H9 (cell line): ENCODE measurements around the gene RNF224. TPM values are rescaled to one million over a fixed set of nuclear protein-coding genes. Genes with fewer than 3 reads are reported as not detected.

Experiments used
- DNase-seq: peaks from one replicate; pipeline ENCODE4 v3.0.0-alpha.2; 2017
- H2AFZ ChIP-seq: one replicate; pipeline ENCODE4 v1.6.1; 2013; ENCODE audit warnings: mild to moderate bottlenecking, low read length, control low read depth, moderate library complexity
- H2AK5ac ChIP-seq: 2 replicates; pipeline ENCODE4 v1.6.1; 2013; ENCODE audit warnings: low read length, control low read depth, mixed read lengths; ENCODE audit not compliant: insufficient read length
- H2BK120ac ChIP-seq: one replicate; pipeline ENCODE4 v1.6.1; 2013; ENCODE audit warnings: low read depth, mild to moderate bottlenecking, low read length, control low read depth, inconsistent platforms; ENCODE audit not compliant: poor library complexity, severe bottlenecking
- H2BK12ac ChIP-seq: 2 replicates; pipeline ENCODE4 v1.6.1; 2013; ENCODE audit warnings: low read length, control low read depth, mixed read lengths, low read depth; ENCODE audit not compliant: insufficient read length
- H2BK15ac ChIP-seq: 2 replicates; pipeline ENCODE4 v1.6.1; 2013; ENCODE audit warnings: low read depth, low read length, control low read depth
- H2BK20ac ChIP-seq: one replicate; pipeline ENCODE4 v1.6.1; 2013; ENCODE audit warnings: low read depth, mild to moderate bottlenecking, low read length, control low read depth, inconsistent platforms; ENCODE audit not compliant: poor library complexity, severe bottlenecking
- H2BK5ac ChIP-seq: 2 replicates; pipeline ENCODE4 v1.6.1; 2013; ENCODE audit warnings: low read length, control low read depth, mixed read lengths; ENCODE audit not compliant: insufficient read length
- H3K14ac ChIP-seq: 2 replicates; pipeline ENCODE4 v1.6.1; 2013; ENCODE audit warnings: low read length, control low read depth; ENCODE audit not compliant: insufficient read depth
- H3K18ac ChIP-seq: 2 replicates; pipeline ENCODE4 v1.6.1; 2013; ENCODE audit warnings: low read depth, mild to moderate bottlenecking, mixed read lengths, low read length, control low read depth; ENCODE audit not compliant: insufficient read length
- H3K23ac ChIP-seq: 2 replicates; pipeline ENCODE4 v1.6.1; 2013; ENCODE audit warnings: low read length, control low read depth, mixed read lengths, low read depth; ENCODE audit not compliant: insufficient read length
- H3K23me2 ChIP-seq: 2 replicates; pipeline ENCODE4 v1.6.1; 2013; ENCODE audit warnings: low read depth, mild to moderate bottlenecking, mixed read lengths, low read length, control low read depth; ENCODE audit not compliant: insufficient read length, poor library complexity, severe bottlenecking
- H3K27ac ChIP-seq: 2 replicates; pipeline ENCODE4 v1.5.1; 2013; ENCODE audit warnings: low read length, control low read depth, mixed read lengths, low read depth; ENCODE audit not compliant: insufficient read length
- H3K27me3 ChIP-seq: 2 replicates; pipeline ENCODE4 v1.6.1; 2013; ENCODE audit warnings: low read length, control low read depth, inconsistent platforms; ENCODE audit not compliant: insufficient read depth
- H3K4ac ChIP-seq: 2 replicates; pipeline ENCODE4 v1.6.1; 2013; ENCODE audit warnings: low read depth, mild to moderate bottlenecking, control low read depth, inconsistent platforms, low read length, moderate library complexity
- H3K4me1 ChIP-seq: 2 replicates; pipeline ENCODE4 v1.6.1; 2013; ENCODE audit warnings: low read length, control low read depth, inconsistent platforms; ENCODE audit not compliant: insufficient read depth
- H3K4me2 ChIP-seq: 2 replicates; pipeline ENCODE4 v1.6.1; 2013; ENCODE audit warnings: low read length, control low read depth, mixed read lengths; ENCODE audit not compliant: insufficient read length, insufficient read depth
- H3K56ac ChIP-seq: 2 replicates; pipeline ENCODE4 v1.6.1; 2013; ENCODE audit warnings: low read depth, mild to moderate bottlenecking, mixed read lengths, low read length, control low read depth; ENCODE audit not compliant: insufficient read length
- H3K79me1 ChIP-seq: 2 replicates; pipeline ENCODE4 v1.6.1; 2013; ENCODE audit warnings: low read depth, mild to moderate bottlenecking, moderate library complexity, low read length, control low read depth, inconsistent platforms; ENCODE audit not compliant: insufficient read depth, poor library complexity, severe bottlenecking
- H3K79me2 ChIP-seq: 2 replicates; pipeline ENCODE4 v1.6.1; 2013; ENCODE audit warnings: low read length, control low read depth, inconsistent platforms; ENCODE audit not compliant: insufficient read depth
- H3K9ac ChIP-seq: 2 replicates; pipeline ENCODE4 v1.6.1; 2013; ENCODE audit warnings: low read length, control low read depth, mixed read lengths; ENCODE audit not compliant: insufficient read length; ENCODE audit errors: extremely low read depth
- H3K9me3 ChIP-seq: one replicate; pipeline ENCODE4 v1.6.1; 2013; ENCODE audit warnings: low read depth, low read length, inconsistent platforms; ENCODE audit not compliant: control insufficient read depth
- H3T11ph ChIP-seq: one replicate; pipeline ENCODE4 v1.6.1; 2013; ENCODE audit warnings: mild to moderate bottlenecking, low read length, control low read depth, inconsistent platforms
- H4K20me1 ChIP-seq: one replicate; pipeline ENCODE4 v1.6.1; 2013; ENCODE audit not compliant: control insufficient read depth, insufficient read length, insufficient read depth
- H4K5ac ChIP-seq: 2 replicates; pipeline ENCODE4 v1.6.1; 2013; ENCODE audit warnings: low read depth, mild to moderate bottlenecking, mixed read lengths, low read length, control low read depth; ENCODE audit not compliant: insufficient read length
- H4K8ac ChIP-seq: replicated peaks from 2 replicates; pipeline ENCODE4 v1.6.1; 2013; ENCODE audit warnings: low read length, control low read depth, mixed read lengths, low read depth; ENCODE audit not compliant: insufficient read length
- H4K91ac ChIP-seq: 2 replicates; pipeline ENCODE4 v1.6.1; 2013; ENCODE audit warnings: low read depth, mild to moderate bottlenecking, moderate library complexity, mixed read lengths, low read length, control low read depth; ENCODE audit not compliant: insufficient read length
- H3K27ac Mint-ChIP-seq, 3 experiments: 2 replicates in 2 of 3; 3 replicates in 1 of 3; pipeline ENCODE4 v1.8.0; 2020 to 2021; ENCODE audit warnings: mixed read lengths in 3 of 3, mild to moderate bottlenecking in 1 of 3, moderate library complexity in 1 of 3
- H3K27me3 Mint-ChIP-seq: 2 replicates; pipeline ENCODE4 v1.8.0; 2021; ENCODE audit warnings: low read depth, mild to moderate bottlenecking, moderate library complexity, mixed read lengths
- H3K36me3 Mint-ChIP-seq, 3 experiments: 2 replicates in 2 of 3; 3 replicates in 1 of 3; pipeline ENCODE4 v1.8.0; 2020 to 2021; ENCODE audit warnings: low read depth in 3 of 3, mixed read lengths in 3 of 3; ENCODE audit not compliant: insufficient read depth in 1 of 3
- H3K4me1 Mint-ChIP-seq, 2 experiments: 2 replicates each; pipeline ENCODE4 v1.8.0; 2020; ENCODE audit warnings: mixed read lengths in 2 of 2
- H3K4me3 Mint-ChIP-seq, 2 experiments: 2 replicates in 1 of 2; 3 replicates in 1 of 2; pipeline ENCODE4 v1.8.0; 2020 to 2021; ENCODE audit warnings: mild to moderate bottlenecking in 2 of 2, mixed read lengths in 2 of 2, moderate library complexity in 1 of 2
- H3K9me3 Mint-ChIP-seq, 2 experiments: 2 replicates in 1 of 2; 3 replicates in 1 of 2; pipeline ENCODE4 v1.8.0; 2020; ENCODE audit warnings: mild to moderate bottlenecking in 2 of 2, mixed read lengths in 2 of 2, moderate library complexity in 1 of 2
- CTCF ChIP-seq: fragments of 200-600 bp; sonication (generic); conservative IDR thresholded peaks from 3 replicates; pipeline ENCODE4 v1.8.0; 2021; ENCODE audit warnings: antibody characterized with exemption, mild to moderate bottlenecking
- WGBS: extraction: QIAGEN DNeasy Blood & Tissue Kit; methylation state at CpG from one replicate; pipeline ENCODE4 v1.1.7; 2013; ENCODE audit warnings: missing lambda C conversion rate, low lambda C conversion rate, mixed read lengths; ENCODE audit not compliant: insufficient read length; ENCODE audit errors: extremely low coverage; 5-methylcytosine and 5-hydroxymethylcytosine counted together
- total RNA-seq: library from RNA; stranded (reverse); gene quantifications from 2 replicates; pipeline ENCODE4 v1.2.1, GENCODE V29; 2021

Gene RNF224
- total RNA-seq, 1 experiment from 2014 or later: 0.15 TPM

- H2BK120ac ChIP-seq: no peak overlapping the region
- no peak overlapping the region for H3K9ac ChIP-seq
- peaks cover 14% of the 10 kb centered on the region for H3K23me2 ChIP-seq
- Mint-ChIP-seq H3K4me1 (peaks cover 4 to 8% of the 10 kb centered on the region in 2 experiments), H3K36me3 (peaks cover 1 to 17% (median 2%) of the 10 kb centered on the region in 3 experiments; a peak in 3 of 7 replicates), H3K27me3 (no peaks in the 10 kb centered on the region), H3K27ac (no peak overlapping the region; a peak in 1 of 7 replicates), H3K4me3 (0 out of 5 replicates have a peak overlapping the region, but pooled peaks of 1 of the 2 experiments have one; percentile 44), H3K9me3 (no peaks in the 10 kb centered on the region)
- no peak overlapping the region for H3K23ac ChIP-seq
- H3K18ac ChIP-seq: no peak overlapping the region
- H3K9me3 ChIP-seq: no peaks in the 10 kb centered on the region
- no peak overlapping the region for H2BK20ac ChIP-seq
- H3T11ph ChIP-seq: no peak overlapping the region
- H2BK12ac ChIP-seq: no peak overlapping the region
- H3K79me1 ChIP-seq: no peaks in the 10 kb centered on the region
- no peak overlapping the region for H2BK5ac ChIP-seq
- no peak overlapping the region for H4K8ac ChIP-seq
- no CpG with 5 or more reads among the region's 10 CpGs for WGBS
- no peaks in the 10 kb centered on the region; the same call in 1 of the 2 replicates for H3K4me1 ChIP-seq
- H4K5ac ChIP-seq: no peak overlapping the region
- H3K27ac ChIP-seq: no peak overlapping the region
- no peak overlapping the region for H2BK15ac ChIP-seq
- no peak for TF ChIP-seq CTCF
- H2AFZ ChIP-seq: no peak overlapping the region
- no peaks in the 10 kb centered on the region for H3K27me3 ChIP-seq
- no peaks in the 10 kb centered on the region for H3K79me2 ChIP-seq
- no peak overlapping the region for H3K4me2 ChIP-seq
- no peak overlapping the region for H3K56ac ChIP-seq
- DNase-seq: no peak
- no peak overlapping the region for H3K4ac ChIP-seq
- H2AK5ac ChIP-seq: no peak overlapping the region
- no peak overlapping the region for H4K91ac ChIP-seq
- no peak overlapping the region for H3K14ac ChIP-seq
- no peaks in the 10 kb centered on the region for H4K20me1 ChIP-seq
These were observed 7.5 kb upstream of the RNF224 start for GRCh38 chr9:137219757-137220316.
